Astrocyte of the spinal cord (primary cell): ENCODE data around the gene GPR180.

Experiments
- DNase-seq: peaks from one replicate; pipeline ENCODE4 v3.0.0; 2011; ENCODE audit warnings: low read depth, low spot score
- H3K4me3 ChIP-seq: 2 replicates; pipeline ENCODE4 v1.5.1; 2011; ENCODE audit warnings: low read depth, mild to moderate bottlenecking, low read length, moderate library complexity
- in situ Hi-C: cut with HindIII; loops from 2 replicates; pipeline ENCODE4 v1.10.0; 2017; ENCODE audit warnings: low sequenced_read_pairs
- TF ChIP-seq, protein P1 (sequence below): IDR thresholded peaks from 2 replicates; pipeline ENCODE4 v1.5.1; 2012; ENCODE audit warnings: low read depth, mild to moderate bottlenecking, low read length, inconsistent platforms

GPR180 gene

DNA sequence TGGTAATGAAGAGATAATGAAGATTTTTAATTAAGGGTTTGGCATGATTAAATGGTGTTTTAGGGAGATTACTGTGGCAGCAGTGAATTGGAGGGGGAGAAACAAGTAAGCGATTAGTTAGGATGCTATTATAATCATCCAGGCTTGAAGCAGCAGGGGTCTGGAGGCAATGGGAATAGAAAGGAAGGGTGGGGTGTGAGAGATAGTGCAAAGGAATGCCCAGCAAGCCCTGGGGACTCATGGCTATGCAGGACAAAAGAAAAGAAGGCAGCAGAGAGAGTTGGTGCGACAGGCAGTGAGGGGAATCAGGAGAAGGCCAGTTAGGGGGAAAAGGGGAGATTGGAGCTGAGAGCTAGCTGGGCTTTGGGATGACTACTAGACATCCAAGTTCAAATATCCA lies 76.1 kb downstream of the GPR180 start:
- H3K4me3 ChIP-seq: no peak overlapping the region
- TF ChIP-seq, protein P1, sequence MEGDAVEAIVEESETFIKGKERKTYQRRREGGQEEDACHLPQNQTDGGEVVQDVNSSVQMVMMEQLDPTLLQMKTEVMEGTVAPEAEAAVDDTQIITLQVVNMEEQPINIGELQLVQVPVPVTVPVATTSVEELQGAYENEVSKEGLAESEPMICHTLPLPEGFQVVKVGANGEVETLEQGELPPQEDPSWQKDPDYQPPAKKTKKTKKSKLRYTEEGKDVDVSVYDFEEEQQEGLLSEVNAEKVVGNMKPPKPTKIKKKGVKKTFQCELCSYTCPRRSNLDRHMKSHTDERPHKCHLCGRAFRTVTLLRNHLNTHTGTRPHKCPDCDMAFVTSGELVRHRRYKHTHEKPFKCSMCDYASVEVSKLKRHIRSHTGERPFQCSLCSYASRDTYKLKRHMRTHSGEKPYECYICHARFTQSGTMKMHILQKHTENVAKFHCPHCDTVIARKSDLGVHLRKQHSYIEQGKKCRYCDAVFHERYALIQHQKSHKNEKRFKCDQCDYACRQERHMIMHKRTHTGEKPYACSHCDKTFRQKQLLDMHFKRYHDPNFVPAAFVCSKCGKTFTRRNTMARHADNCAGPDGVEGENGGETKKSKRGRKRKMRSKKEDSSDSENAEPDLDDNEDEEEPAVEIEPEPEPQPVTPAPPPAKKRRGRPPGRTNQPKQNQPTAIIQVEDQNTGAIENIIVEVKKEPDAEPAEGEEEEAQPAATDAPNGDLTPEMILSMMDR: no peak
- in situ Hi-C loops: no loop called here
- no peak for DNase-seq

DNA sequence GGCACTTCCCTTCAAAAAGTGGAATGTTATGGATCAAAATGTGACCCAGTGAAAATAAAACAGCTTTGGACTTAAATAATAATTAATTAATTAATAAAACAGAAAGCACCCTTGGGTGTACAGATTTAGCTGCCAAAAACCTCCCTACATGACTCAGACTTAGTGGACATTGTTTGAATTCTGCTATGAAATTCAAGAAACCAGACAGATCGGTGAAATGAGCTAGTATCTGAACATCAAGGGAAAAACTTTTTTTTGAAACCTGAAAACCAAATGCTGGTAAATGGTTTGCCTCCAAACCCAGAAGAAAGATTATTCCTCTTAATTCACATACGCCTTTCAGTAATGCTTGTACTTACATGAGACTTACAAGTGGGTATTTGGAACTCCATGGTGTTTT lies 77.2 kb downstream of the GPR180 start:
- in situ Hi-C loops: no loop called here

DNA sequence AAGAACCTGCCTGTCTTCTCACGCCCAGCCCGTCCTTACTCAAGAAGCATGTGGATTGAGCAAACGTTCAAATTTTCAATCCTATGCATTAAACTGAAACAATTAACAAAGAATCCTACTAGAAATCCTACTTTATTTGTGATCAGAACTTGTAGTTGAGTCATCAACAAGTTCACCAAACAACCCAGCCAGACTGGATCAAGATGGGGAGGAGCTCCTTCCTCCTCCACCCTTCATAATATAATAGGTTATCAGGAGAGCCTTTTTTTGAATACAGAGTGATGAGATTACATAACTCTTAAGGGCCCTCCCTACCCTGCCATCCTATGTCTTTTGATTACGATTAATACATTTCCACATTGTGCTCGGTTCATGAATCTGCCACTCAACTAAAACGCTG lies 78.0 kb downstream of the GPR180 start:
- in situ Hi-C loops: no loop called here
- TF ChIP-seq, protein P1: no peak
- no peak overlapping the region for H3K4me3 ChIP-seq
- DNase-seq: no peak

More for the DNA sequence above, 77.2 kb downstream of the GPR180 start:
- no peak for DNase-seq
- no peak overlapping the region for H3K4me3 ChIP-seq
- TF ChIP-seq, protein P1: no peak

DNA sequence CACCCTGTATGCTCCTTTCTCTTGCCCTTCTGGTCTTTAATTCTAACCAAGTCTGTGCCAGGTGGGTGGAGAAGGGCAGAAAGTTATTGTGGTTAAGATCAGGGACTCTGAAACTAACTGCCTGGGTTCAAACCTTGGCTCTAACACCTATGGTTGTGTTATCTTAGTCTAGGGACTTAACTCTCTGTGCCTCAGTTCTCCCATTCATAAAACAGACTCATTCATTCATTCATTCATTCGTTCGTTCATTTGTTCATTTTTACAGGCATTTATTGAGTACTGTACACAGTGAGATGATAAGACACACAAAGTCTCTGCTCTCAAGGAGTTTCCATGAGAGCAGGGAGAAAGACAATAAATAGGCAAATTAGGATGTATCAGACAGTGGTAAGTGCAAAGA lies 80.6 kb downstream of the GPR180 start:
- in situ Hi-C loops: no loop called here
- H3K4me3 ChIP-seq: no peak overlapping the region
- TF ChIP-seq, protein P1: no peak
- no peak for DNase-seq

DNA sequence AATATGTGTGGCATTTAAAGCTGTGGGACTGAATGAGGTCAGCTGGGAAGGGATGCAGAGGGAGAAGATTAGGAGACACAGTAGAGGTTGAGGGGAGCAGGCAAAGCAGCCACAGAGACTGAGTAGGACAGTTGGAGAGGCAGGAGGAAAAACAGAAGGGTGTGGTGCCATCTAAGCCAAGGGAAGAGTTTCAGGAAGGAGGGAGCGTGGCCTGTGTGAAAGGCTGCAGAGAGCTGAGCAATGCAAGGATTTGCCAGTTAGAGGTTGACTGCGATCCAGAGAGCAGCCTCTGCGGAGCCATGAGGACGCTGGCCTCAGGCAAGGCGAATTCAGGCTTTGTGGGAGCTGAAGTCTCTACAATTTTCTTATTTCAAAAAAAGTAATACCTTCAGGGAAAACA lies 81.8 kb downstream of the GPR180 start:
- in situ Hi-C loops: no loop called here
- DNase-seq: no peak
- no peak overlapping the region for H3K4me3 ChIP-seq
- TF ChIP-seq, protein P1: no peak
